H1 (cell line): Measurements from ENCODE around the gene SIK2. TPM values are rescaled to one million over a fixed set of nuclear protein-coding genes. Genes with fewer than 3 reads are reported as not detected.

Experiments used
- CTCF ChIA-PET: fragments of 300-600 bp; sonication (Branson Sonifier 250); formaldehyde crosslinking; loops from one replicate; lab custom pipeline; 2021; ENCODE audit not compliant: partially characterized antibody; lab: Charles Lee
- POLR2A ChIA-PET: fragments of 300-600 bp; sonication (Branson Sonifier 250); formaldehyde crosslinking; loops from one replicate; lab custom pipeline; 2021; ENCODE audit warnings: inconsistent platforms; ENCODE audit not compliant: partially characterized antibody; lab: Charles Lee
- DNase-seq, 2 experiments: peaks; one replicate each; pipeline versions ENCODE4 v3.0.0 to v3.0.0-alpha.2; 2010 to 2022; ENCODE audit warnings: low spot score in 2 of 2, low read depth in 1 of 2, mixed read lengths in 1 of 2
- FAIRE-seq: peaks from 2 replicates; lab custom pipeline; 2011; peaks lifted over from hg19 to GRCh38; lab: Jason Lieb, UNC
- H2AFZ ChIP-seq: 2 replicates; pipeline ENCODE4 v1.8.1; 2012; ENCODE audit warnings: low read length, inconsistent platforms
- H2AK5ac ChIP-seq: 2 replicates; pipeline ENCODE4 v1.6.1; 2013; ENCODE audit warnings: low read depth, low read length
- H2BK120ac ChIP-seq: replicated peaks from 2 replicates; pipeline ENCODE3; 2013; ENCODE audit warnings: low read depth, low read length, inconsistent platforms
- H2BK12ac ChIP-seq: 2 replicates; pipeline ENCODE4 v1.6.1; 2013; ENCODE audit warnings: low read depth, low read length
- H2BK15ac ChIP-seq: 2 replicates; pipeline ENCODE4 v1.6.1; 2013; ENCODE audit warnings: low read length
- H2BK20ac ChIP-seq: 2 replicates; pipeline ENCODE4 v1.6.1; 2013; ENCODE audit warnings: low read length
- H2BK5ac ChIP-seq: 2 replicates; pipeline ENCODE4 v1.6.1; 2013; ENCODE audit warnings: low read depth, low read length
- H3K14ac ChIP-seq: 2 replicates; pipeline ENCODE4 v1.6.1; 2013; ENCODE audit warnings: inconsistent platforms; ENCODE audit not compliant: insufficient read length
- H3K18ac ChIP-seq: 2 replicates; pipeline ENCODE4 v1.6.1; 2013; ENCODE audit warnings: low read length; ENCODE audit errors: extremely low read depth
- H3K23ac ChIP-seq: 2 replicates; pipeline ENCODE4 v1.6.1; 2013; ENCODE audit warnings: inconsistent platforms; ENCODE audit not compliant: insufficient read length
- H3K23me2 ChIP-seq: 2 replicates; pipeline ENCODE4 v1.6.1; 2013; ENCODE audit warnings: low read depth, low read length
- H3K27ac ChIP-seq: 2 replicates; pipeline ENCODE4 v1.6.1; 2011; ENCODE audit warnings: low read depth, low read length, inconsistent platforms
- H3K27me3 ChIP-seq, 4 experiments: replicated peaks in 1 of 4; 1 replicate in 1 of 4; 2 replicates in 3 of 4; pipeline versions ENCODE4 v1.6.1 to v1.8.1; 2011 to 2013; ENCODE audit warnings: low read length in 3 of 4, mild to moderate bottlenecking in 3 of 4, inconsistent platforms in 2 of 4, mixed read lengths in 2 of 4, moderate library complexity in 1 of 4; ENCODE audit not compliant: control insufficient read depth in 3 of 4, insufficient read depth in 3 of 4; ENCODE audit errors: extremely low read depth in 1 of 4
- H3K36me3 ChIP-seq, 4 experiments: 2 replicates each; pipeline versions ENCODE4 v1.6.1 to v1.8.1; 2011 to 2013; ENCODE audit warnings: mild to moderate bottlenecking in 4 of 4, low read length in 3 of 4, moderate library complexity in 2 of 4, control low read depth in 1 of 4, inconsistent platforms in 1 of 4; ENCODE audit not compliant: insufficient read depth in 4 of 4, control insufficient read depth in 2 of 4
- H3K4ac ChIP-seq: replicated peaks from 2 replicates; pipeline ENCODE3; 2013; ENCODE audit warnings: low read length, low read depth, mixed read lengths, inconsistent platforms; ENCODE audit not compliant: insufficient read length
- H3K4me1 ChIP-seq, 4 experiments: replicated peaks in 1 of 4; 1 replicate in 1 of 4; 2 replicates in 3 of 4; pipeline versions ENCODE4 v1.6.1 to v1.8.1; 2011 to 2013; ENCODE audit warnings: low read length in 3 of 4, inconsistent platforms in 2 of 4, mixed read lengths in 1 of 4; ENCODE audit not compliant: insufficient read depth in 4 of 4, control insufficient read depth in 3 of 4
- H3K4me2 ChIP-seq, 2 experiments: 2 replicates each; pipeline versions ENCODE4 v1.6.1 to v1.8.1; 2011 to 2013; ENCODE audit warnings: low read depth in 2 of 2, low read length in 2 of 2, control low read depth in 1 of 2, inconsistent platforms in 1 of 2, mild to moderate bottlenecking in 1 of 2; ENCODE audit not compliant: insufficient read depth in 1 of 2
- H3K4me3 ChIP-seq, 4 experiments: fragments of 200-600, 300-600 bp in 1 of 4; sonication (generic), shearing (Covaris generic), sonication (Bioruptor Twin) in 1 of 4; 2 replicates each; pipeline versions ENCODE4 v1.5.1 to v1.8.1; 2011 to 2016; ENCODE audit warnings: low read length in 4 of 4, low read depth in 3 of 4, control low read depth in 2 of 4, inconsistent platforms in 2 of 4, mild to moderate bottlenecking in 2 of 4, mixed read lengths in 1 of 4, moderate library complexity in 1 of 4; ENCODE audit not compliant: insufficient read depth in 2 of 4; ENCODE audit errors: extremely low read depth in 1 of 4
- H3K56ac ChIP-seq: replicated peaks from 2 replicates; pipeline ENCODE3; 2013; ENCODE audit warnings: low read depth, mild to moderate bottlenecking, mixed read lengths, low read length, inconsistent platforms; ENCODE audit not compliant: insufficient read length
- H3K79me1 ChIP-seq: 2 replicates; pipeline ENCODE4 v1.6.1; 2013; ENCODE audit warnings: low read depth, low read length, control low read depth
- H3K79me2 ChIP-seq, 2 experiments: 2 replicates each; pipeline versions ENCODE4 v1.6.1 to v1.8.1; 2012 to 2013; ENCODE audit warnings: low read length in 2 of 2, mild to moderate bottlenecking in 2 of 2, inconsistent platforms in 1 of 2; ENCODE audit not compliant: insufficient read depth in 2 of 2, control insufficient read depth in 1 of 2
- H3K9ac ChIP-seq, 4 experiments: replicated peaks in 1 of 4; 1 replicate in 1 of 4; 2 replicates in 3 of 4; pipeline versions ENCODE4 v1.6.1 to v1.8.1; 2011 to 2013; ENCODE audit warnings: low read depth in 3 of 4, low read length in 3 of 4, control low read depth in 2 of 4, mild to moderate bottlenecking in 2 of 4, moderate library complexity in 2 of 4, inconsistent platforms in 1 of 4; ENCODE audit errors: extremely low read depth in 1 of 4
- H3K9me3 ChIP-seq, 2 experiments: 2 replicates each; pipeline versions ENCODE4 v1.6.1 to v1.8.1; 2012 to 2013; ENCODE audit warnings: mild to moderate bottlenecking in 2 of 2, moderate library complexity in 2 of 2, control low read depth in 1 of 2, inconsistent platforms in 1 of 2, low read depth in 1 of 2, low read length in 1 of 2, mixed read lengths in 1 of 2; ENCODE audit not compliant: insufficient read depth in 2 of 2
- H4K20me1 ChIP-seq, 2 experiments: replicated peaks in 1 of 2; 2 replicates each; pipeline versions ENCODE3 to v1.8.1; 2011 to 2013; ENCODE audit warnings: inconsistent platforms in 2 of 2, low read length in 2 of 2, mild to moderate bottlenecking in 1 of 2; ENCODE audit not compliant: insufficient read depth in 2 of 2, control insufficient read depth in 1 of 2
- H4K5ac ChIP-seq: 2 replicates; pipeline ENCODE4 v1.6.1; 2013; ENCODE audit warnings: low read length, low read depth, mixed read lengths, inconsistent platforms; ENCODE audit not compliant: insufficient read length
- H4K8ac ChIP-seq: 2 replicates; pipeline ENCODE4 v1.8.0; 2013; ENCODE audit warnings: mild to moderate bottlenecking, moderate library complexity, low read length, inconsistent platforms; ENCODE audit not compliant: insufficient read depth; ENCODE audit errors: extremely low read depth
- H4K91ac ChIP-seq: replicated peaks from 2 replicates; pipeline ENCODE3; 2013; ENCODE audit warnings: low read length, mixed read lengths, inconsistent platforms; ENCODE audit not compliant: insufficient read length
- ASH2L ChIP-seq: fragments of 200-600, 300-600 bp; sonication (generic); IDR thresholded peaks from one replicate; pipeline ENCODE4 v1.7.1; 2017; ENCODE audit warnings: low read length
- ATF3 ChIP-seq: IDR thresholded peaks from 2 replicates; pipeline ENCODE4 v1.6.1; 2011; ENCODE audit warnings: low read depth, mild to moderate bottlenecking, low read length; ENCODE audit not compliant: insufficient read depth
- CTBP2 ChIP-seq: IDR thresholded peaks from 2 replicates; pipeline ENCODE4 v1.7.0; 2011; ENCODE audit warnings: borderline replicate concordance, mild to moderate bottlenecking, moderate library complexity, mixed read lengths, low read length; ENCODE audit not compliant: insufficient read depth, insufficient read length
- HDAC6 ChIP-seq: IDR thresholded peaks from one replicate; pipeline ENCODE4 v1.7.1; 2012; ENCODE audit warnings: low read depth, mild to moderate bottlenecking, inconsistent platforms, low read length, moderate library complexity
- KDM1A ChIP-seq: fragments of 200-600, 300-600 bp; sonication (generic); IDR thresholded peaks from 2 replicates; pipeline ENCODE4 v1.7.1; 2016; ENCODE audit warnings: mild to moderate bottlenecking, low read length, borderline replicate concordance
- KDM5A ChIP-seq: fragments of 200-600 bp; IDR thresholded peaks from 2 replicates; pipeline ENCODE4 v1.7.1; 2012; ENCODE audit warnings: mild to moderate bottlenecking, low read length, inconsistent platforms, mixed read lengths
- MAFK ChIP-seq: IDR thresholded peaks from 2 replicates; pipeline ENCODE4 v1.6.1; 2012; ENCODE audit warnings: low read depth, mild to moderate bottlenecking, improper control_type of control experiment, low read length
- NRF1 ChIP-seq: IDR thresholded peaks from 2 replicates; pipeline ENCODE4 v1.6.1; 2011; ENCODE audit warnings: mild to moderate bottlenecking, low read depth, low read length, improper control_type of control experiment
- PHF8 ChIP-seq: fragments of 200-600 bp; sonication (generic); conservative IDR thresholded peaks from 2 replicates; pipeline ENCODE4 v1.7.1; 2012; ENCODE audit warnings: low read depth, mild to moderate bottlenecking, inconsistent platforms, low read length, moderate library complexity
- TAF1 ChIP-seq: IDR thresholded peaks from 2 replicates; pipeline ENCODE4 v1.6.1; 2011; ENCODE audit warnings: mild to moderate bottlenecking, low read depth, low read length
- TCF12 ChIP-seq: IDR thresholded peaks from 2 replicates; pipeline ENCODE4 v1.6.1; 2011; ENCODE audit warnings: low read depth, mild to moderate bottlenecking, low read length
- WGBS, 2 experiments: shearing (Covaris generic) in 1 of 2; methylation state at CpG; one replicate each; pipeline versions ENCODE4 v1.1.6 to v1.1.7; 2013 to 2015; ENCODE audit warnings: low lambda C conversion rate in 2 of 2, mixed read lengths in 2 of 2, inconsistent platforms in 1 of 2, low coverage in 1 of 2, missing lambda C conversion rate in 1 of 2; ENCODE audit not compliant: insufficient replicate concordance in 2 of 2, insufficient coverage in 1 of 2, insufficient read length in 1 of 2; ENCODE audit errors: extremely low coverage in 1 of 2, missing lambda C conversion rate in 1 of 2; 5-methylcytosine and 5-hydroxymethylcytosine counted together
- polyA plus RNA-seq, 7 experiments: library from polyadenylated mRNA; depleted of rRNA in 3 of 7; stranded (reverse) in 5 of 7; unstranded in 2 of 7; fragments of >200 nt in 5 of 7; fragments of 200-250 nt in 2 of 7; gene quantifications; 1 replicate in 5 of 7; 2 replicates in 1 of 7; 4 replicates in 1 of 7; pipeline versions ENCODE4 v1.2.1 to v1.2.3, GENCODE V29; 2011 to 2013; ENCODE audit warnings: missing spikeins in 2 of 7, mixed read lengths in 2 of 7
- total RNA-seq: library from RNA; stranded (reverse); fragmentation: NEBNext Ultra II Directional; extraction: Animal tissue kit (Norgen Biotek cat#: 25700); gene quantifications from 2 replicates; pipeline ENCODE4 v1.2.1, GENCODE V29; 2021

The SIK2 gene
- total and polyA plus RNA-seq, 2 of the 8 experiments (the other 6 are each of a cell fraction or from before 2014, with no cell fraction given) = 8.8 to 11.2 TPM

GRCh38 chr11:111589886-111590499 is 12.3 kb upstream of the SIK2 start:
- ChIA-PET POLR2A (no interaction called here), CTCF (interaction anchor here (0.6 to 2.8 kb wide), 9 partner anchors 8 to 392 kb away, joined by 3 to 14 read pairs (median 4); no protein-coding TSS in a partner anchor)
- H3K9ac ChIP-seq = no peak overlapping the region
- H4K91ac ChIP-seq = no peak overlapping the region
- no peak overlapping the region for H3K4me3 ChIP-seq
- H3K36me3 ChIP-seq = no peaks in the 10 kb centered on the region
- WGBS, 2 experiments = 88% methylated on average over 5 of the region's 5 CpGs; no CpG with 5 or more reads in 1 of the 2 experiments
- H2BK12ac ChIP-seq = no peak overlapping the region
- no peak overlapping the region for H2BK120ac ChIP-seq
- H3K27ac ChIP-seq = no peak overlapping the region
- H4K5ac ChIP-seq = no peak overlapping the region
- peaks cover 2% of the 10 kb centered on the region; the same call in 1 of the 2 replicates for H3K23me2 ChIP-seq
- H3K23ac ChIP-seq = no peak overlapping the region
- H3K79me2 ChIP-seq = no peaks in the 10 kb centered on the region
- no peak overlapping the region for H3K18ac ChIP-seq
- 0 out of 4 replicates have a peak, but pooled peaks cover 0 to 4% of the 10 kb centered on the region in 2 experiments for H3K9me3 ChIP-seq
- no peaks in the 10 kb centered on the region for H3K4me1 ChIP-seq
- no peak overlapping the region for H2AFZ ChIP-seq
- H3K79me1 ChIP-seq = no peaks in the 10 kb centered on the region
- no peak overlapping the region for H3K4ac ChIP-seq
- no peak overlapping the region for H3K14ac ChIP-seq
- no peak overlapping the region for H4K8ac ChIP-seq
- H4K20me1 ChIP-seq = no peaks in the 10 kb centered on the region
- H2BK5ac ChIP-seq = no peak overlapping the region
- no peak for FAIRE-seq
- H3K56ac ChIP-seq = no peak overlapping the region
- H2AK5ac ChIP-seq = no peak overlapping the region
- TF ChIP-seq TAF1 (no peak), KDM5A (no peak), ATF3 (no peak), MAFK (no peak), TCF12 (no peak), PHF8 (no peak), KDM1A (no peak), NRF1 (no peak), ASH2L (no peak), CTBP2 (no peak), HDAC6 (no peak)
- no peak overlapping the region for H2BK20ac ChIP-seq
- no peak for DNase-seq
- H3K4me2 ChIP-seq = no peak overlapping the region
- no peaks in the 10 kb centered on the region for H3K27me3 ChIP-seq
- no peak overlapping the region for H2BK15ac ChIP-seq
